ENCODE data around the gene VEGFB.

The VEGFB gene

GRCh38 chr11:64227405-64227956 is 6.9 kb upstream of the VEGFB start:
- no peaks in the 10 kb centered on the region for H3K9me3 ChIP-seq (ENCODE audit: insufficient read depth, low read length, severe bottlenecking)
- H4K20me1 ChIP-seq (ENCODE audit: insufficient read depth, low read length): peaks cover 7% of the 10 kb centered on the region
- H2AFZ ChIP-seq (ENCODE audit: low read depth, low read length): no peak overlapping the region
- H3K9ac ChIP-seq (ENCODE audit: low read depth, low read length): peak overlapping the region; percentile 75
- H3K36me3 ChIP-seq (ENCODE audit: insufficient read depth, low read length): peaks cover 29% of the 10 kb centered on the region
- peak overlapping the region; percentile 96 for H3K4me2 ChIP-seq (ENCODE audit: insufficient read depth, low read length)
- H3K27me3 ChIP-seq (ENCODE audit: insufficient read depth, low read length, poor library complexity): no peaks in the 10 kb centered on the region
- peak overlapping the region in 1 of 2 experiments; percentile 81; a peak in 3 of 4 replicates for H3K4me3 ChIP-seq (ENCODE audit: low read depth in 1 of 2, low read length in 2 of 2)
- ATAC-seq (ENCODE audit: insufficient read depth, low read depth) (no peak), DNase-seq (no peak)
- peak overlapping the region; percentile 81 for H3K27ac ChIP-seq (ENCODE audit: low read length)
- TF ChIP-seq CTCF (IDR thresholded peaks at IDR 0.05; ENCODE audit: borderline replicate concordance, extremely low read depth, low read length, poor library complexity, severe bottlenecking): no peak
- TF ChIP-seq EZH2 (IDR thresholded peaks at IDR 0.05; ENCODE audit: borderline replicate concordance, low read depth, low read length, severe bottlenecking): no peak
- peaks cover 72% of the 10 kb centered on the region for H3K4me1 ChIP-seq (ENCODE audit: insufficient read depth, low read length)
- peaks cover 37% of the 10 kb centered on the region for H3K79me2 ChIP-seq (ENCODE audit: insufficient read depth, low read length)

- Histone ChIP-seq H3K27ac (ENCODE audit: low read length) (peak overlapping the region; percentile 75), H3K36me3 (ENCODE audit: insufficient read depth, low read length) (peaks cover 13% of the 10 kb centered on the region), H3K4me2 (ENCODE audit: insufficient read depth, low read length) (peak overlapping the region; percentile 95), H3K9me3 (ENCODE audit: insufficient read depth, low read length, severe bottlenecking) (no peaks in the 10 kb centered on the region), H2AFZ (ENCODE audit: low read depth, low read length) (no peak overlapping the region), H4K20me1 (ENCODE audit: insufficient read depth, low read length) (peaks cover 7% of the 10 kb centered on the region), H3K4me1 (ENCODE audit: insufficient read depth, low read length) (peaks cover 81% of the 10 kb centered on the region), H3K4me3 (ENCODE audit: low read depth in 1 of 2, low read length in 2 of 2) (peak overlapping the region in 1 of 2 experiments; percentile 64; a peak in 2 of 4 replicates), H3K79me2 (ENCODE audit: insufficient read depth, low read length) (peaks cover 37% of the 10 kb centered on the region), H3K9ac (ENCODE audit: low read depth, low read length) (peak overlapping the region; percentile 78), H3K27me3 (ENCODE audit: insufficient read depth, low read length, poor library complexity) (no peaks in the 10 kb centered on the region)
- ATAC-seq (ENCODE audit: insufficient read depth, low read depth) (no peak), DNase-seq (no peak)
- TF ChIP-seq EZH2 (IDR thresholded peaks at IDR 0.05; ENCODE audit: borderline replicate concordance, low read depth, low read length, severe bottlenecking): no peak
- TF ChIP-seq CTCF (IDR thresholded peaks at IDR 0.05; ENCODE audit: borderline replicate concordance, extremely low read depth, low read length, poor library complexity, severe bottlenecking): no peak
Observed at GRCh38 chr11:64229090-64229743, 5.2 kb upstream of the VEGFB start.

GRCh38 chr11:64229744-64230170 is 4.6 kb upstream of the VEGFB start:
- H3K79me2 ChIP-seq (ENCODE audit: insufficient read depth, low read length): peaks cover 32% of the 10 kb centered on the region
- peaks cover 8% of the 10 kb centered on the region; the same call in 1 of the 2 replicates for H3K36me3 ChIP-seq (ENCODE audit: insufficient read depth, low read length)
- H3K27ac ChIP-seq (ENCODE audit: low read length): peak overlapping the region; percentile 75
- H3K9me3 ChIP-seq (ENCODE audit: insufficient read depth, low read length, severe bottlenecking): no peaks in the 10 kb centered on the region
- H3K4me3 ChIP-seq (ENCODE audit: low read depth in 1 of 2, low read length in 2 of 2): peak overlapping the region; percentile 53 to 64; a peak in 3 of 4 replicates
- ATAC-seq (ENCODE audit: insufficient read depth, low read depth): no peak
- H4K20me1 ChIP-seq (ENCODE audit: insufficient read depth, low read length): peaks cover 7% of the 10 kb centered on the region
- DNase-seq: no peak
- peaks cover 76% of the 10 kb centered on the region for H3K4me1 ChIP-seq (ENCODE audit: insufficient read depth, low read length)
- H2AFZ ChIP-seq (ENCODE audit: low read depth, low read length): peak overlapping the region; percentile 78
- H3K4me2 ChIP-seq (ENCODE audit: insufficient read depth, low read length): peak overlapping the region; percentile 95
- no peaks in the 10 kb centered on the region for H3K27me3 ChIP-seq (ENCODE audit: insufficient read depth, low read length, poor library complexity)
- TF ChIP-seq EZH2 (IDR thresholded peaks at IDR 0.05; ENCODE audit: borderline replicate concordance, low read depth, low read length, severe bottlenecking): no peak
- no peak for TF ChIP-seq CTCF (IDR thresholded peaks at IDR 0.05; ENCODE audit: borderline replicate concordance, extremely low read depth, low read length, poor library complexity, severe bottlenecking)
- H3K9ac ChIP-seq (ENCODE audit: low read depth, low read length): peak overlapping the region; percentile 78

All from DND-41 (cell line).